Right renal pelvis (tissue), 4 donors: ENCODE results near the gene B3GNT7. TPM values are rescaled to one million over a fixed set of nuclear protein-coding genes. Genes with fewer than 3 reads are reported as not detected.

ENCODE experiments used
- DNase-seq, 4 donors: peaks; one replicate each; pipeline ENCODE4 v3.0.0-alpha.2; 2013; ENCODE audit warnings: low read depth in 4 of 4, low spot score in 3 of 4, missing footprints in 1 of 4
- polyA plus RNA-seq, 4 donors: library from polyadenylated mRNA; unstranded; fragments of 120-200 nt; gene quantifications; one replicate each; pipeline ENCODE4 v1.2.1, GENCODE V29; 2013; ENCODE audit not compliant: insufficient read length in 4 of 4

B3GNT7 gene
- polyA plus RNA-seq, 4 donors = 3.2 to 4.0 (median 3.5) TPM

DNA sequence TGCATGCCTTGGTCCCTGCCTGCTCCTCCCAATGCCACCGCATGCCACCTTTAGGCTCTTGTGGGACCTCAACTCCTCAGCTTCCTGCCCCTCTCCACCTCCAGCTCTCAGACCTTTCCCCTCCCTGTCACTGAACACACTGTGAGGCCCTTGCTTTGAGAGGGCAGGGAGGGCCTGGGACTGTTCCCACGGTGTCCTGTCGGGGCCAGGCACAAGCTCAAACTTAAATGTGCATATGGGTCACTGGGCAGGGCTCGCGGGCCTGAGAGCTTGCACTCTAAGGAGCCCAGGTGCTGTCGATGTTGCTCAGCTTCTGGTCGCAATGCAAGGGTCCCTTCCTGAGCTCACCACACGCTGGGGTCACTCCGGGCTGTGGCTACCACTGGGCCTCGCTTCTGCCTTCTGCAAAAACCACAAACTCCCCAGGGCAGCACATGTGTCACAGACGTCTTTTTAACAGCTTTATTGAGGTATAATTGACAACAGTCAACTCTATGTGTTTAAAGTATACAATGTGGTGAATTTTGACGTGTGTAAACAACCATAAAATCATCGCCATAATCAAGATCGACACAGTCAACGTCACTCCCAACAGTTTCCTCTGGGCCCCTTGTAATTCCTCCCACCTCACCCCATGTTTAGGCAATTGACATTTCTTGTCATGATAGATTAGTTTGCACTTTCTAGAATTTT is 11.9 kb upstream of the B3GNT7 start:
- DNase-seq = no peak

DNA sequence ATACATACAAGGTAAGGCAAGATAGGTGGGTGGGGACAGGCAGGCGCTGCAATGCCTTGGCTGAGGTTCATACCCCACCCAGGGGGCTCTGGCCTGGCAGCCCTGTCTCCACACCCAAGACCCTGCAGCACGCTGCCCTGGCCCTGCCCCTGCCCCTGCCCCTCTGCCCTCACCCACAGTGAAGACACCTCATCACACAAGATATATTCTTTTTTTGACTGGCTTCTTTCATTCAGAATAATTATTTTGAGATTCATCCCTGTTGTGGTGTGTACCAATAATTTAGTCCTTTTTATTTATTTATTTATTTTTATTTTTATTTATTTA is 11.4 kb upstream of the B3GNT7 start:
- no peak for DNase-seq

DNA sequence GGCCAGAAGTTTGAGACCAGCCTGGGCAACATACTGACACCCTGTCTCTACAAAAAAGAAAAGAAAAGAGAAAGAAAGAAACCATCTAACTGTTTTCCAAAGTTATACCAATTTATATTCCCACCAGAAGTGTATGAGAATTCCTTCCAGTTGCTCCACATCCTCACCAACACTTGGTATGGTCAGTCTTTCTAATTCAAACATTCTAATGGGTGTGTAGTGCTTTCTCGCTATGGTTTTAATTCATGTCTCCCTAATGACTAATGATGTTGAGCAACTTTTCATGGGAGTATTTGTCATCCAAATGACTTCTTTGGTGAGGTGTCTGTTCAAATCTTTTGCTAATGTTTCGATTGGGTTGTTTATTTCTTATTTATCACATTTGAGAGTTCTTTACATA is 10.5 kb upstream of the B3GNT7 start:
- DNase-seq = no peak

DNA sequence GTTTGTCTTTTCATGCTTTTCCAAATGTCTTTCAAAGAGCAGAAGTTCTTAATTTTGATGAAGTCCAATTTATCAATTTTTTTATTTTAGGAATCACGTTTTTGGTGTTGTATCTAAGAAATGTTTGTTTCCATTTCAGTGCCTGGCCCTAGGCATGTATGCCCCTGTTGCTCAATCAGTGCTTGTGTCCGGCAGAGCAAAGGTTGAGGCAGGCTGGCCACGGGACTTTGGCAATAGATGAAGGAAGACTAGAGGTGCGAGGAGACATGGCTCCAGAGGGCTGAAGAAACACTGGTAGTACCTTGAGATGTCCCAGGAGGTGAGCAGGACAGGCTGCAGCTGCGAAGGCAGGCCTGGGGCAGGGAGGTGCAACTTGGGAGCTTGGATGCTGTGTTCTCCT is 10.1 kb upstream of the B3GNT7 start:
- no peak for DNase-seq

DNA sequence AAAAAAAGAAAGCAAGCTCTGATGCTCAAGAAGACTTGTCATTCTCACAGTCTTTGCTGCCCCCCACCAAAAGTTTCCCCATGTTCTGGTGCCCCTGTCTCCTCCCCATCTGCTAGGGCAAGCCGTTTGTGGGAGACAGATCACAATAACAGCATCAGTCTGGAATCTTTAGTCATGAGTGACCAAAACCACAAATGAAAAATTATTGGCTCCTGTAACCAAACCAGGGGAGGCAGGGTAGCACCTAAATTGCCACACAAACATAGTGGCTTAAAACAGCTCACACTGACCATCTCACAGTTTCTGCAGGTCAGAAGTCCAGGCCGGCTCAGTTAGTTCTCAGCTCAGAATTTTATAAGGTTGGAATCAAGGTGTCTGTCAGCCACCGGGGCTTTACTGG is 9.1 kb upstream of the B3GNT7 start:
- DNase-seq = no peak

DNA sequence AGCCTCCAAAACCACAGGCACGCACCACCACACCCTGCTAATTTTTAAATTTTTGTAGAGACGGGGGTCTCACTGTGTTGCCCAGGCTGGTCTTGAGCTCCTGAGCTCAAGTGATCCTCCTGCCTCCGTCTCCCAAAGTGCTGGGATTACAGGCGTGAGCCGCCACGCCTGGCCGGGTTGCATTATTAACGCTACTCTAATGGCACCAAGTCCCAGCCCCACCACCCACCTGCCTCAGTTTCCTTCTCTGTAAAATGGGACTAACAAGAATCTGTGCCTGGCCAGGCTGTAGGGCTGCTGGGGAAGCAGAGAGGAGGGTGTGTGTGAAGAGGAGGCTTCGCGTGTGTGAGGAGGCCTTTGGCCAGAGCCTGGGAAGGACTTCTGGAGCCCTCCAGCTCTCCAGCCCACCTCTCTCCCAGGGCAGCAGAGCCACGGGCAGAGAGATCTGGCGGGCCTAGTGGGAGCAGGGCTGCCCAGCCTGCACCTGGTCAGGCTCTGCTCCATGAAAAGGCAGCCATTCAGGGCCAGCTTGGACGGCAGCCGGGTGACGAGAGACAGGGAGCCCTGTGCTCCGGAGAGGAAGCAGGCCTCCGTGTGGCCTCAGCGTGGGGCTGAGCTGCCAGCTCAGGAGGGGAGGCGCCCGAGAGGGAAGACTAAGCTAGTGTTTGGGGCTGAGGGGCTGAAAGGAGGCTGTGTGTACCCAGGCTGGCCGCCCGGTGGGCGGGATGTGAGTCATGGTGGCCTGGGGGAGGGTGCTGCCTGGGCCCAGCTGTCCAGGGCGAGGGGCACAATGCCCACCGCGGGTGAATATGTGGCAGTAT is 7.4 kb upstream of the B3GNT7 start:
- DNase-seq = no peak

DNA sequence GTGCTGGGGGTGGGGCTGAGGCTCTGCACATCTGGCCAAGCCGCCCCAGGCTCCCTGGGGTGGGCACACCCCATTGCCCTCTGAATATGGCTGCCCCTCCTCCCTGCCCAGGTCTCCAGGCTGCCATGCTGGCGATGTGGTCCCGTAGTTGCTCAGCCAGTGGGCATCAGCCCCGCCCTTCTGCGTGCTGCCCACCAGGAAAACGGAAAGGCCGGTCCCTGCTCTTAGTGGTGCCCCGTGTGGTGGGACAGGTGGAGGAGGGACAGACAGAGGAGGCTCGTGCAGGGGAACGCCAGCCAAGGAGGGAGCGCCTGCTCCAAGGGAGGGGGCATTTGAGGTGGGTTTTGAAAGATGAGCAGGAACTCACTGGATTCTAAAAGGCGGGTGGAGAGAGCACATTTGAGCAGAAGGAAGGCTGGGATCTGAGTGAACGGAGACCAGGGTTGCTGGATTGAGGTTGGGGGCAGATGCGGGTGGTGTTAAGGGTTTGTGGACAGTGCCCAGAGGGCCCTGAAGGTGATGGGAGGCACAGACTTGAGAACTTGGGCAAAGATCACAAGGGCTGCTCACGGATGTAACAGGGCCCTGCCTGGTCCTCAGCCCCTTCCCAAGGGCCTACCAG is 6.7 kb upstream of the B3GNT7 start:
- DNase-seq = no peak

DNA sequence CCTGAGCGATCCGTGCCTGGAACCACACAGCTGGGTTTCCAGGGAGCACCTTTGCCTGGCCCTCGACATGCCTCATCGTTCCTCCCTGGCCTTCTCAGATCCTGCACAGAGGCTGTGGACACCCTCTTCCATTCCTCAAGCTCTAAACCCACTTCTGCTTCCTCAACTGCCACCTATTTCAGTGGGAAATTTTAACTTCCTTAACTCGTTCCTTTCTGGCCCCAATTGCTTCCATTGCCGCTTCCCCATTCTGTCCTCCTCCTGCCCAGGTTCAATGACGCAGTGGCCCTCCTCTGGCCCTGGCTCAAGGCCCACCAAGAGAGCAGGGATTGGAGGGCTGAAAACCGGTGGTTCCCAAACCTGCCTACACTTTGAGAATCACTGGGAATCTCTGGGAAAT is 4.8 kb upstream of the B3GNT7 start:
- no peak for DNase-seq

DNA sequence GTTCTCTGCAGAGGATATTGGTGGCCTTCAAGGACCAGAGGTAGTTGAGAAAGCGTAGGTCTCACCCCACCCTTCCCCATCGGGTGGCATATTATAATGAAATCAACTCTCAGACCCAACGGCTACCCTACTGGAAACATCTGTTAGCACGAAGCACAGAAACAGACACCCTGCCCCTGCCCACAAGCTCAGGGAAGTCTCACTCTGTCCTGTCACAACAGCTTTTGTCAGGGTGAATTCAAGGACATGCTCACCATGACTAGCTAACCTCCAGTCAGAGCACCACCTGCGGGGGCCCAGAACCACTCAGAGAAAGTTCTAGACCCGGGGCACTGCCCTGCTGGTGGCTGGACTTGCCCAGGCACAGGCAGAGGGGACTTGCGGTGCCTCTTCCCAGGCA is 3.5 kb upstream of the B3GNT7 start:
- no peak for DNase-seq

DNA sequence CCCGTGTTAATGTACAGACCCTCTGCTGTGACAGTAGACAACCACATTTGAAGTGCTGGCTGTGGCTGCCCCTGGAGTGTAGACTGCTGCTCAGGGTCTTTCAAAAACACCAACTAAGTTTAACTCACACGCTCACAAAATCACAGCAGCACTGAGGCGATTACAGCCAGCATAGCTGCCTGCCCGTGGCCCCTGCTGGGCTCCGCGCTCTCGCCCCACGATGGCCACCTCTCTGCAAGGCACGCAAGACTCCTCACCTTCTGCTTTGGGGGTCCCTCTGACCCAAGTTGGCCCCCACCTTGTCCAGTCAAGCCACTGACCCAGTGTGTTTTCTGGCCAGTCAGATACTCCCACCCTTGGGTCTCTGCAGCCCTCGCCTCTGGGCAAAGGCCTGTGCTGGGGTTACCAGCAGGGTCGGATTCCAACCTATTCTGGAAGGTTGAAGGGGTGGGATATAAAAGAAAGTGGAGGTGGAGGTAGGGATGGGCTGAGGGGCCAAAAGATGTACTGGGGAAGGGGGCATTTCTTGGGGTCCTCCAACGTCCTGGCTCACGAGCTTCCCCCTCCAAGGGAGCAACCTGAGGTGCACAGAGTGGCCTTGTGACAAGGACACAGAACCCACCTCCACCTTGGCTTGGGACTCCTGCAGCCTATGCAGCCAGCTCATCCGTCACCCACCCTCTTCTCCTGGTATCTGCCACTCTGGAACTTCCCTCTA is 2.9 kb upstream of the B3GNT7 start:
- DNase-seq = no peak

DNA sequence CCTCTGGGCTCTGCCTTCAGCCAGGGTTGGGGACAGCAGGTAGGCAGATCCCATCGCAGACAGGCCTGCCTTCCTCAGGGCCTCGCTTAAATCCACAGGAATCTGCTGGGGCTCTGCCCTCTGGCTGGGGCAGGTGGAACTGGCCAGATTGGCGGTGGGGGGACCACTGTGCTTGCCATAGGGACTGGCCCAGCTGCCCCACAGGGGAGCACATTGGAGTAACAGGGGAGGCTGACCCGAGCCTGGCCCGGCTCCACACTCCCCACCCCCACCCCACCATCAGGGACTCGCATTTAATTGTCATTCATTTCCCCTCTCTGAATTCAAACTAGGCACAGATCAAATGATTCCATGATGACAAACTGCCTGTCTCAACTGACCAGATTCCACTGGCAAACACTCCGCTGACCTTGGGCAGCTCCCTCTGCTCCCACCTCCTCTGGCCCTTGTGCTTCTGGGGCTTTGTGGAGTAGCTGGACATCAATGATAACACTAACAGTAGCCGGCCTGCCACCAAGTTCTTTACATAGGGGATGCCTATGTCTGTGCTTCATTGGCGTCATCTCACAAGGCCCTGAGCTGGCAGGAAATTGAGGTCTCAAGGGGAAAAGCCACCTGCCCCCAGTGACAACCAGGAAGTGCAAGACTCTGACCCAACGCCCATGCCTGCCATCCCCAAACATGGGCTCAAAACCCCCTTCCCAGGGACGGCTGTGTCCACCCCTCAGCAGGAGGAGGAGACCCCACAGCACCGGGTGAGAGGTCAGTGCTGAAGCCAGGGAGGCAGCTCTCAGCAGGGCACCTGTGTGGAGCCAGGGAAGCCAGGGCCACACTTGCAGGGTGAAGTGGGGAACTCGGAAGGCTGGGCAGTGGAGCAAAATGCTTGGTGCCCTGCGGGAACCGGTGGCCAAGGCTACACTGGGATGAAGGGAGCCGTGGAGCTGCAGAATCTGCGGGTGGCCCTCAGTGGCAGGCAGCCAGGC is 2.1 kb upstream of the B3GNT7 start:
- DNase-seq = no peak

DNA sequence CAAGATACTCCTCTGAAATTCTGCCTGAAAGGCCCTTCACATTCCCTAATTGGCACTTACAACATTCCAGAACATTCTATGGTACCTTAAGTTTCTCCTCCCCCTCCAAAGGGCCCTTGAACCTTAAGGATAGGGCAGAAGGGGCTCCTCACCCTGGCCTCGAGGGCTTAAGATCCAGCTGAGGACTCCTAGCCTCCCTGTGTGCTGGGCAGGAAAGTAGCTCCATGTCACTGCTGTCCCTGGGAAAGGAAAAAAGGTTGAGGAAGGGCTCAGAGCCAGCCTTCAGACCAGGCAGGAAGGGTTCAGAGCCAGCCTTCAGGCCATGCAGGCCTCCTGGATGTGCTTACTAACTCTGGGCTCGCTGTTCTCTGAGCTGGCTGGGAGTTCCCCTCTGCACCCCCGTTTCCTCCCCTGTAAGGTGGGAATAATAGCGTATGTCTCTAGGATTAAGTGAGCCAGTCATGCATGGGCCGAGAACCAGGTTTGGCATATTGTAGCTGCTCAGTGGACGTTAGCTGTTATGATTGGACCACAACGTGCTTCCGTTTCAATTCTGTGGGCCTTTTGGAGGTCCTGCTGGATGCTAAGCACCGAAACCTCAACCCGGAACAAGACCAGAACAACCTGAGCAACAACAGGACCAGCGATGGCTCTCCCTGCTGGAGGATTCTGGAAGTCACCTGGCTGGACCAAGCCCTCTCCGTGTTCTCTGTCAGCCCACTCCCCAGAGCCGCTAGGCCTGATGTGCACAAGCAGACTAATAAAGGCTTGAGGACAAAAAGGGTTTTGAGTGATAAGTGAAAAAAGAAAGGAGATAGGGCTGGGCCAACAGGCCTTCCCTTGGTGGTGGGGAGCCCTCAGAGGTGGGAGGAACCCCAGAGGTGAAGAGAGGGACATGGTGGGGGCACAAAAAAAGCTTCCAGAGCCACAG is 1.0 kb upstream of the B3GNT7 start:
- DNase-seq = no peak

DNA sequence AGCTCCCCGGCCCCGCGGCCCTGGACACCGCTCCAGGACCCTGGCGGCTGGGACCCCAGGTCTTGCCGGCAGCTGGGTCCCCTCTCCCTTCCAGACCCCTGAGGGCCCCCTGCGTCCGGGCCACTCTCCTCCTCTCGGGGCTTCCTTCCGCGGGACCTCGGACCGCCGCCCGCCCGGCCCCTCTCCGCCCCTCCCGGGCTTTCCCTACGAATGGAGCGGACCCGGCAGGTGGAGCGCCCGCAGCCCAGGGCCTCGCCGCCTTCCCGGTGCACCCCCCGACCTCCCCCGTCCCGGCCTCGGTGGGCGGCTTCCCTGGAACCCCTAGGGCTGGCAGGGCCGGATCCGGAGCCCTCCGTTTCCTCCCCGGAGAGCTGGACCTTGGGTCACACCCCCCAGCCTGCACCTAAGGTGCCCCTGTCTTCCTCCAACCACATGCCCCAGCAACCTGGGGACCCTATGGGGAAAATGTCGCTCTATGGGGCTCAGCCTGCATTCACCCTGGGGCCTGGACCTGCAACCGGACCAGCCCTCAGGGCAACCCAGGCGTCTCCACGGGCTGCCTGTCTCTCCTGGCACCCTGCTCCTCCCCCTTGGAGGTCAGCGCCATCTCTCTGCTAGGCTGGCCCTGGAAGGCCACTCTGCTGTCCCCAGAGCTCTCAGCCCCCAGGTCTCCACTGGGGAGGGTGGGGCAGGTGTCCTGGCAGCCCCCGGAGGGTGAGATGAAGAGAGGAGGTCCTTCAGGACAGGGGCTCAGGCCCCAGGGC is 730 bp downstream of the B3GNT7 start:
- DNase-seq = no peak

DNA sequence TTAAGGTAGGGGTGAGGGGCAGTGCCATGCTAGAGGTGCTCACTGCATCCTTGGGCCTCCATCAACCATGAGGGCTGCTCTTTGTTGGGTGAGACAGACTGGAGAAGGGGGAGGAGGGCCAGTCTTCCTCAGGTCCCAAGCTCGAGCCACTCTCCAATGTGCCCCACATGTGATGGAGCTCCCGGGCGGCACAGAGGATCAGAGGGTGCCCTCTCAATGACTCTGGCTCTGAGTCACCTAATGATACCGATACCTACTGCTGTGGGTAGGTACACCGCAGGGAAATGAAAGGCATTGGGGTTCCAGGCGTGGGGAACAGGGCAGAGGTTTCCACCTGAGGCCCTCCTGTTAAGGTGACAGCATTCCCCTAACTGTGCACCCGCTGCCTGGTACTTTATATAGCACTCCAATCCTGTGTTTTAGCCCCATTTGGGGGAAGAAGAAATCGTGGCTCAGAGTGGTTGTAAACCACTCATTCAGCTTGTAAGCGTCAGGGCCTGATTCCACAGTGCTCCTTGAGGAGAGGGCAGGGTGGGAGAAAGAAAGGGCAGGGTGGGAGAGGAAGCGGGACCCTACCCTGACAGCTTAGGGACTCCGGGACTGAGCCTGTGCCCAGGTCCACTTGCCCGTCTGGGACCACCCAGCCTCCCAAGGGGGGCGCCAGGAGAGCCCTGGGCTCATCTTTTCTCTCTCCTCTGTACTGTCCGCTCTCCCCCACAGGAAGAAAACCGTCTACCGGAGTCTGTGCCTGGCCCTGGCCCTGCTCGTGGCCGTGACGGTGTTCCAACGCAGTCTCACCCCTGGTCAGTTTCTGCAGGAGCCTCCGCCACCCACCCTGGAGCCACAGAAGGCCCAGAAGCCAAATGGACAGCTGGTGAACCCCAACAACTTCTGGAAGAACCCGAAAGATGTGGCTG is 1.8 kb downstream of the B3GNT7 start:
- DNase-seq = no peak

DNA sequence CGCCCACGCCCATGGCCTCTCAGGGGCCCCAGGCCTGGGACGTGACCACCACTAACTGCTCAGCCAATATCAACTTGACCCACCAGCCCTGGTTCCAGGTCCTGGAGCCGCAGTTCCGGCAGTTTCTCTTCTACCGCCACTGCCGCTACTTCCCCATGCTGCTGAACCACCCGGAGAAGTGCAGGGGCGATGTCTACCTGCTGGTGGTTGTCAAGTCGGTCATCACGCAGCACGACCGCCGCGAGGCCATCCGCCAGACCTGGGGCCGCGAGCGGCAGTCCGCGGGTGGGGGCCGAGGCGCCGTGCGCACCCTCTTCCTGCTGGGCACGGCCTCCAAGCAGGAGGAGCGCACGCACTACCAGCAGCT is 2.4 kb downstream of the B3GNT7 start:
- DNase-seq = no peak

DNA sequence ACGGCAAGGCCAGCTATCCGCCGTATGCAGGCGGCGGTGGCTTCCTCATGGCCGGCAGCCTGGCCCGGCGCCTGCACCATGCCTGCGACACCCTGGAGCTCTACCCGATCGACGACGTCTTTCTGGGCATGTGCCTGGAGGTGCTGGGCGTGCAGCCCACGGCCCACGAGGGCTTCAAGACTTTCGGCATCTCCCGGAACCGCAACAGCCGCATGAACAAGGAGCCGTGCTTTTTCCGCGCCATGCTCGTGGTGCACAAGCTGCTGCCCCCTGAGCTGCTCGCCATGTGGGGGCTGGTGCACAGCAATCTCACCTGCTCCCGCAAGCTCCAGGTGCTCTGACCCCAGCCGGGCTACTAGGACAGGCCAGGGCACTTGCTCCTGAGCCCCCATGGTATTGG is 3.1 kb downstream of the B3GNT7 start:
- no peak for DNase-seq
